ENCODE measurements around the gene FAM78B. TPM values are rescaled to one million over a fixed set of nuclear protein-coding genes. Genes with fewer than 3 reads are reported as not detected.
A peak's percentile ranks its signal among the peaks of the same experiment; 100 is the strongest.

The FAM78B gene
- total and polyA plus RNA-seq, 11 donors = 1.2 to 9.4 (median 2.7) TPM

DNA sequence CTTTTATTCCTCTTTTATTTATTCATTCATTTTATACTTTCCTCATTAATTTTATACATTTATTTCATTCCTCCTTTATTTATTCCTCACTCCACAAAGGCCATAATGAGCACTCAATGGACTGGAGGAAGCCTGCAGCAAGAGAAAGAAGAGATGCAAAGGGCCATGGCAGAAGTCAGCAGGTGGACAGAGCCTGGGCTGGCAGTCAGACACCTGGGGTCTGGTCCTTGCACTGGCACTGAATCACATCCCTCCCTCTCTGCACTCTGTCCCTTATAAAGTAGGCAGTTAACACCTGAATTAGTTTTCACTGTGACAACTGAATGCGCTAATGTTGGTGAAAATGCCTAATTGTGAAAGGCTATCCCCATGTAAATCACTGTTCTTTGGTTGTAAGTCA is 38.6 kb downstream of the FAM78B start:
- no peak for TF ChIP-seq CTCF (IDR thresholded peaks at IDR 0.05)
- WGBS, 4 donors = 47 to 100% (median 75%) methylated on average over 1 of the region's 1 CpG
- intact Hi-C loops (cut with DNase I) = no loop called here
- Histone ChIP-seq H3K4me3 (no peak overlapping the region), H3K36me3 (no peaks in the 10 kb centered on the region), H3K27me3 (no peaks in the 10 kb centered on the region), H3K27ac (no peak overlapping the region), H3K4me1 (no peaks in the 10 kb centered on the region), H3K9me3 (peaks cover 0 to 7% (median under 1%) of the 10 kb centered on the region in 12 donors)
- ATAC-seq (no peak), DNase-seq (no peak)

DNA sequence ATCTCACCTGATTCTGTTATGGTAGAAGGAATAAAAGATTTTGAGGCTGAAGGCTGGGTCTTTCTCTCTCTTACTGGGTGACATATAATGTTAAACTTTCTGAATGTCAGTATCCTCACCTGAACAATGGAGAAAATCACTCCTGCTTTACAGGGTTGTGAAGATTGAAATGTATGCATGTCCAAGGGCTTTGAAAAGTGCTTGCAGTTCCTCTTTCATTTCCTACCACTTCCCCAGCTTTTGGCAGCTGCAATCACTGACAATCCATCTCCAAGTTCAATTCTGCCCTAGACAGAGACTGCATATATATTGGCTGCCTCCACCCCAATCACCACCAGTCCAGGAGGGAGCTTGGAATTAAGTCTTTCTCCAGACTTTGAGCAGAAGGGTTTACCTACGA is 39.8 kb downstream of the FAM78B start:
- no peak for ATAC-seq
- Histone ChIP-seq H3K27me3 (no peaks in the 10 kb centered on the region), H3K4me1 (no peaks in the 10 kb centered on the region), H3K27ac (no peak overlapping the region), H3K9me3 (no peaks in the 10 kb centered on the region), H3K36me3 (no peaks in the 10 kb centered on the region), H3K4me3 (no peak overlapping the region)
- no peak for DNase-seq
- intact Hi-C loops (cut with DNase I) = no loop called here
- TF ChIP-seq CTCF (IDR thresholded peaks at IDR 0.05) (no peak), POLR2A (IDR thresholded peaks at IDR 0.05) (no peak)
- WGBS, 4 donors = 58 to 73% (median 61%) methylated on average over 1 of the region's 1 CpG

DNA sequence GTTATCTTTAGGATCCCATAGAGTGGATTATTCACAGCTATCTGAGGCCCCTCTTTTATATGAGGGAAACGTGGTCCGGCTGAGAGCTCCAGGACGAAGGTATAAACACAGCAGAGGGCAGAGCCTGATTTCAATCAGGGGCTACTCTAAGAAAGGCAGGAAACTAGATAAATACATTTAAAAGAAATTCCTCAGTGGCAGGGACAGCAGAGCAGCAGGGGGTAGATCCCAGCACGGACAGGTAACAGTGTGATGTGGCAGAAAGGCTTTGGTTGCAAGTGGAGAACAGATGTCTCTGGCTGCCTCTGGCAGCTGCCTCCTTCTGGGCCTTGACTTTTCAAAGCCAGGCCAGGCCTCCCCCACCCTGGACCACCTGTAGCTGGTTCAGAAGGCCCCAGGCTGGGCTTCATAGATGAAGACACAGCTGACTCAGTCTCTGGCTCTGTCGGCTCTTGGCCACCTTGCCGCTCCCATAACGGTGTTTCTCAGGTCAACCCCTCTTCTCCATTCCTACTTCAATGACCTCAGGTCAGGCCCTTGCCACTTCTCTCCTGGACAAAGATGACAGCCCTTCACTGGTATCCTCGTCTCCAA is 43.8 kb downstream of the FAM78B start:
- no peak for TF ChIP-seq POLR2A (IDR thresholded peaks at IDR 0.05)
- no peak for TF ChIP-seq CTCF (IDR thresholded peaks at IDR 0.05)
- Histone ChIP-seq H3K36me3 (no peaks in the 10 kb centered on the region), H3K27me3 (no peaks in the 10 kb centered on the region), H3K27ac (no peak overlapping the region), H3K4me3 (no peak overlapping the region), H3K9me3 (no peaks in the 10 kb centered on the region), H3K4me1 (no peaks in the 10 kb centered on the region)
- ATAC-seq = no peak
- DNase-seq = no peak
- intact Hi-C loops (cut with DNase I) = no loop called here
- 66 to 86% (median 81%) methylated on average over 8 of the region's 8 CpGs for WGBS, 4 donors

- WGBS, 4 donors = 86 to 93% (median 92%) methylated on average over 4 of the region's 4 CpGs
- TF ChIP-seq POLR2A (IDR thresholded peaks at IDR 0.05) (no peak), CTCF (IDR thresholded peaks at IDR 0.05) (no peak)
- peak in 1 of 4 donors; percentile 38 for ATAC-seq
- DNase-seq = no peak
- intact Hi-C loops (cut with DNase I) = no loop called here
- H3K9me3 ChIP-seq = no peaks in the 10 kb centered on the region
- no peak overlapping the region for H3K4me3 ChIP-seq
- no peaks in the 10 kb centered on the region for H3K36me3 ChIP-seq
- H3K27ac ChIP-seq = no peak overlapping the region
- H3K4me1 ChIP-seq = no peaks in the 10 kb centered on the region
- no peaks in the 10 kb centered on the region for H3K27me3 ChIP-seq
Measured at GRCh38 chr1:166121010-166121409, 45.8 kb downstream of the FAM78B start.

All from heart left ventricle (tissue), 16 donors.